Astrocyte (in vitro differentiated cells and primary cell): ENCODE results near the gene SCGB1C2.

Source experiments
- EZH2 ChIP-seq: IDR thresholded peaks from 2 replicates; pipeline ENCODE4 v1.6.1; 2012; ENCODE audit warnings: mild to moderate bottlenecking, low read length, inconsistent platforms; ENCODE audit not compliant: insufficient read depth
- TF ChIP-seq, protein P1 (sequence below): IDR thresholded peaks from 2 replicates; pipeline ENCODE4 v1.5.1; 2011; ENCODE audit warnings: low read depth, mild to moderate bottlenecking, inconsistent platforms, low read length, moderate library complexity; ENCODE audit not compliant: insufficient read depth

DNA sequence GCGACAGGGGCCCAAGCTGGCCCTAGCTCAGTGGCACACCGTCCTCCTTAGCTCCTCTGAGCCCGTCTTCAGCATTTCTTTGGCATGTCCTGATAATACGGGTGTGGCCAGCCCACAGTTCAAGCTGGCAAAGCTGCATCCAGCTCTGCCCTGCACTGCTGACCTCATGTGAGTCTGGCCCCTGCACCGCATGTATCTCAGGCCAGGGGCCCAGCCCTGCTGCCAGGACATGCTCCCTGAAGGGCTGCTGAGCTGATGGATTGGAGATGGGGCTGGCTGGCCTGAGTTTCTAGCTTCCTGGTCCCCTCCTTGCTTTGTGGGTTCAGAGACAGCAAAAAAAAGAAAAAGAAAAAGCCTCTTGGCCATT, 41.7 kb downstream of the SCGB1C2 start:
- TF ChIP-seq, protein P1, sequence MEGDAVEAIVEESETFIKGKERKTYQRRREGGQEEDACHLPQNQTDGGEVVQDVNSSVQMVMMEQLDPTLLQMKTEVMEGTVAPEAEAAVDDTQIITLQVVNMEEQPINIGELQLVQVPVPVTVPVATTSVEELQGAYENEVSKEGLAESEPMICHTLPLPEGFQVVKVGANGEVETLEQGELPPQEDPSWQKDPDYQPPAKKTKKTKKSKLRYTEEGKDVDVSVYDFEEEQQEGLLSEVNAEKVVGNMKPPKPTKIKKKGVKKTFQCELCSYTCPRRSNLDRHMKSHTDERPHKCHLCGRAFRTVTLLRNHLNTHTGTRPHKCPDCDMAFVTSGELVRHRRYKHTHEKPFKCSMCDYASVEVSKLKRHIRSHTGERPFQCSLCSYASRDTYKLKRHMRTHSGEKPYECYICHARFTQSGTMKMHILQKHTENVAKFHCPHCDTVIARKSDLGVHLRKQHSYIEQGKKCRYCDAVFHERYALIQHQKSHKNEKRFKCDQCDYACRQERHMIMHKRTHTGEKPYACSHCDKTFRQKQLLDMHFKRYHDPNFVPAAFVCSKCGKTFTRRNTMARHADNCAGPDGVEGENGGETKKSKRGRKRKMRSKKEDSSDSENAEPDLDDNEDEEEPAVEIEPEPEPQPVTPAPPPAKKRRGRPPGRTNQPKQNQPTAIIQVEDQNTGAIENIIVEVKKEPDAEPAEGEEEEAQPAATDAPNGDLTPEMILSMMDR = no peak
- TF ChIP-seq EZH2 = no peak
